T-helper 2 cell treated with Interferon-gamma antibody and Interleukin-4, amounts not matched to agents 100 ng/mL and 5 ng/mL, for 36 hours (primary cell): ENCODE results near the gene IGFBP5. TPM values are rescaled to one million over a fixed set of nuclear protein-coding genes. Genes with fewer than 3 reads are reported as not detected.

Experiments
- intact Hi-C: fragments of 100-400 bp; cut with micrococcal nuclease; formaldehyde crosslinking; loops from one replicate; pipeline ENCODE4 v1.15.1; 2023
- total RNA-seq: library from RNA; stranded (reverse); gene quantifications from 2 replicates; pipeline ENCODE4 v1.2.3, GENCODE V29; 2022

The IGFBP5 gene
- total RNA-seq, 1 donor from 2014 or later: not detected

DNA sequence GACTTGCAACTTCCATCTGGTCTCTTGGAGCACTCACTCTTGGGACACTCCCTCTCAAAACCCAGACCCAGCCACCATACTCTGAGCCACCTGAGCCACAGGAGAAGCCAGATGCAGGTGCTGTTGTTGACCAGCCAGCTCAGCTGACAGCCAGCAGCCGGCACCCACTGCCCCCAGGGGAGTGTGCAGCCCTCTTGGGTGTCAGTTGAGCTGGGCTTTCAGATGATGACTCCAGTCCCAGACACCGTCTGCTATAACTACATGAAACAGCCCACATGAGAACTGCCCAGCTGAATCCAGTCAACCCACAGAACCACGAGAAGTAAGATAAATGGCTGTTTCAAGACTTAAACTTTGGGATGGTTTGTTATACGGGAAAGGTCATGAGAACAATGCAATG is 72.8 kb downstream of the IGFBP5 start:
- intact Hi-C loops: no loop called here

Other genes starting within 250 kb of the IGFBP5 start
- 2,258 and 2,310 TPM in 2 replicates for gene RPL37A, start 196.7 kb downstream of the IGFBP5 start, total RNA-seq
- gene IGFBP2, start 62.1 kb downstream of the IGFBP5 start, total RNA-seq: 24.9 and 25.7 TPM in 2 replicates
- not detected in 2 replicates for gene TNP1, start 164.5 kb upstream of the IGFBP5 start, total RNA-seq